K562 (cell line): ENCODE results near the gene SLC2A4. TPM values are rescaled to one million over a fixed set of nuclear protein-coding genes. Genes with fewer than 3 reads are reported as not detected.
A peak's percentile ranks its signal among the peaks of the same experiment; 100 is the strongest.

ENCODE experiments used
- ATAC-seq: fragments of 200-7000 bp; cut with Tn5 transposase; 3 replicates; pipeline ENCODE4 v1.9.1; 2020; ENCODE audit warnings: moderate library complexity
- BruUV-seq: library from RNA; stranded (reverse); fragments of 400-500 nt; replicated peaks from 2 replicates; lab custom pipeline; 2021; lab: Mats Ljungman, UMichigan
- CTCF ChIA-PET: fragments of 300-600 bp; formaldehyde crosslinking; extraction: SDS; loops from one replicate; lab custom pipeline; 2021; ENCODE audit warnings: low intra/inter-chr PET ratio; lab: Yijun Ruan, JAX
- POLR2A ChIA-PET: fragments of 300-600, 350-650 bp; sonication (Branson Sonifier 250); formaldehyde crosslinking; extraction: SDS; loops from one replicate; lab custom pipeline; 2021; ENCODE audit warnings: antibody characterized with exemption, inconsistent platforms; lab: Yijun Ruan, JAX
- DNase-seq, 4 experiments: peaks; one replicate each; pipeline versions ENCODE4 v3.0.0 to v3.0.0-alpha.2; 2011 to 2018; ENCODE audit warnings: low spot score in 3 of 4, mixed read lengths in 3 of 4; ENCODE audit errors: extremely low read depth in 1 of 4
- FAIRE-seq: peaks from 2 replicates; lab custom pipeline; 2011; peaks lifted over from hg19 to GRCh38; lab: Jason Lieb, UNC
- H2AFZ ChIP-seq: 2 replicates; pipeline ENCODE4 v1.6.0; 2011; ENCODE audit warnings: low read depth, low read length, control low read depth, inconsistent platforms
- H3K27ac ChIP-seq: fragments of 200-600 bp; 3 replicates; pipeline ENCODE4 v1.8.0; 2011; ENCODE audit warnings: low read depth, mild to moderate bottlenecking, control low read depth, inconsistent platforms, low read length, moderate library complexity, mixed read lengths; ENCODE audit errors: extremely low read depth
- H3K27me3 ChIP-seq, 2 experiments: fragments of 300-600 bp in 1 of 2; 2 replicates in 1 of 2; 3 replicates in 1 of 2; pipeline versions ENCODE4 v1.6.0 to v1.8.0; 2011; ENCODE audit warnings: inconsistent platforms in 2 of 2, low read length in 2 of 2, mild to moderate bottlenecking in 1 of 2, mixed read lengths in 1 of 2, moderate library complexity in 1 of 2; ENCODE audit not compliant: control insufficient read depth in 2 of 2, insufficient read depth in 2 of 2
- H3K36me3 ChIP-seq: fragments of 300-600 bp; 3 replicates; pipeline ENCODE4 v1.8.0; 2011; ENCODE audit warnings: mild to moderate bottlenecking, low read length, inconsistent platforms; ENCODE audit not compliant: control insufficient read depth, insufficient read depth
- H3K4me1 ChIP-seq, 2 experiments: fragments of 200-600 bp in 1 of 2; replicated peaks in 1 of 2; 2 replicates in 1 of 2; 3 replicates in 1 of 2; pipeline versions ENCODE4 v1.5.1 to v1.8.0; 2011; ENCODE audit warnings: inconsistent platforms in 2 of 2, low read length in 2 of 2, mild to moderate bottlenecking in 1 of 2, mixed read lengths in 1 of 2, moderate library complexity in 1 of 2; ENCODE audit not compliant: control insufficient read depth in 2 of 2, insufficient read depth in 2 of 2
- H3K4me2 ChIP-seq: 2 replicates; pipeline ENCODE4 v1.6.1; 2011; ENCODE audit warnings: low read length, control low read depth, inconsistent platforms, mixed read lengths; ENCODE audit not compliant: insufficient read depth
- H3K4me3 ChIP-seq: fragments of 200-600 bp; sonication (generic), shearing (Covaris generic); 2 replicates; pipeline ENCODE4 v1.5.1; 2016; ENCODE audit warnings: control low read depth, inconsistent platforms
- H3K79me2 ChIP-seq: fragments of 200-600 bp; 3 replicates; pipeline ENCODE4 v1.8.0; 2011; ENCODE audit warnings: low read length, inconsistent platforms; ENCODE audit not compliant: control insufficient read depth, insufficient read depth
- H3K9ac ChIP-seq, 2 experiments: 2 replicates each; pipeline versions ENCODE4 v1.6.0 to v1.6.1; 2011; ENCODE audit warnings: low read depth in 2 of 2, low read length in 2 of 2, control low read depth in 1 of 2, inconsistent platforms in 1 of 2, mild to moderate bottlenecking in 1 of 2, mixed read lengths in 1 of 2; ENCODE audit not compliant: insufficient read depth in 1 of 2
- H3K9me1 ChIP-seq: one replicate; pipeline ENCODE4 v1.6.0; 2011; ENCODE audit warnings: inconsistent platforms, mild to moderate bottlenecking, low read length, moderate library complexity; ENCODE audit not compliant: control insufficient read depth, insufficient read depth
- H3K9me3 ChIP-seq: replicated peaks from 2 replicates; pipeline ENCODE4 v1.5.1; 2011; ENCODE audit warnings: low read depth, low read length, inconsistent platforms; ENCODE audit not compliant: control insufficient read depth, insufficient read depth
- H4K20me1 ChIP-seq: replicated peaks from 2 replicates; pipeline ENCODE4 v1.6.1; 2011; ENCODE audit warnings: low read length, inconsistent platforms, mixed read lengths; ENCODE audit not compliant: control insufficient read depth, insufficient read depth
- ATF1 ChIP-seq, 2 experiments: fragments of 450-650 bp in 1 of 2; IDR thresholded peaks; 2 replicates each; pipeline ENCODE4 v1.6.1; 2016; ENCODE audit warnings: missing compliant biosample characterization in 1 of 2, missing genetic modification characterization in 1 of 2
- ESRRB ChIP-seq: fragments of 250-450 bp; sonication (Bioruptor Pico); IDR thresholded peaks from 2 replicates; pipeline ENCODE4 v1.5.0; 2020; ENCODE audit warnings: mild to moderate bottlenecking, moderate library complexity, borderline replicate concordance
- HDAC6 ChIP-seq: IDR thresholded peaks from 2 replicates; pipeline ENCODE4 v1.6.1; 2012; ENCODE audit warnings: low read depth, mild to moderate bottlenecking, control low read depth, inconsistent platforms, low read length, moderate library complexity
- JUND ChIP-seq, 2 experiments: IDR thresholded peaks; 2 replicates in 1 of 2; 3 replicates in 1 of 2; pipeline ENCODE4 v1.6.1; 2011; ENCODE audit warnings: borderline replicate concordance in 2 of 2, low read depth in 2 of 2, low read length in 2 of 2, improper control_type of control experiment in 1 of 2, missing biosample characterization in 1 of 2, missing genetic modification characterization in 1 of 2, missing genetic modification reagents in 1 of 2
- KDM2B ChIP-seq: fragments of 250-450 bp; sonication (Bioruptor Pico); IDR thresholded peaks from 2 replicates; pipeline ENCODE4 v1.8.0; 2021; ENCODE audit warnings: mild to moderate bottlenecking, moderate library complexity
- MAFK ChIP-seq: IDR thresholded peaks from 2 replicates; pipeline ENCODE4 v1.6.1; 2011; ENCODE audit warnings: low read length, improper control_type of control experiment
- MCM5 ChIP-seq: fragments of 450-650 bp; IDR thresholded peaks from 2 replicates; pipeline ENCODE4 v1.6.1; 2016; ENCODE audit warnings: low read depth
- NR3C1 ChIP-seq: sonication (generic); formaldehyde crosslinking; IDR thresholded peaks from 2 replicates; pipeline ENCODE4 v1.8.1; 2022; ENCODE audit warnings: missing genetic modification reagents
- SMARCE1 ChIP-seq: fragments of 450-650 bp; IDR thresholded peaks from 2 replicates; pipeline ENCODE4 v1.7.1; 2016; ENCODE audit warnings: mild to moderate bottlenecking
- TCFL5 ChIP-seq: fragments of 250-450 bp; sonication (Bioruptor Pico); conservative IDR thresholded peaks from 2 replicates; pipeline ENCODE4 v1.6.1; 2021; ENCODE audit warnings: mild to moderate bottlenecking, moderate library complexity, matching md5 sums
- THRAP3 ChIP-seq: fragments of 450-650 bp; IDR thresholded peaks from 2 replicates; pipeline ENCODE4 v1.6.1; 2016; ENCODE audit warnings: mild to moderate bottlenecking, inconsistent platforms, borderline replicate concordance
- ZFP30 ChIP-seq: fragments of 250-450 bp; sonication (Bioruptor Pico); IDR thresholded peaks from 2 replicates; pipeline ENCODE4 v1.8.0; 2022; ENCODE audit warnings: moderate library complexity, mild to moderate bottlenecking, inconsistent platforms, borderline replicate concordance
- ZNF609 ChIP-seq: sonication (generic); formaldehyde crosslinking; IDR thresholded peaks from 2 replicates; pipeline ENCODE4 v1.8.1; 2023; ENCODE audit warnings: missing genetic modification reagents, mild to moderate bottlenecking, borderline replicate concordance
- WGBS: fragments of 100-300 bp; shearing (Covaris generic); methylation state at CpG from one replicate; pipeline ENCODE4 v1.1.6; 2016; ENCODE audit warnings: low coverage, mixed read lengths; ENCODE audit not compliant: insufficient coverage; ENCODE audit errors: missing lambda C conversion rate; 5-methylcytosine and 5-hydroxymethylcytosine counted together
- in situ Hi-C: fragments of 300-500 bp; cut with MboI; formaldehyde crosslinking; loops from 4 replicates; pipeline ENCODE4 v1.15.0; 2018; ENCODE audit warnings: inconsistent platforms, mixed read lengths
- intact Hi-C: fragments of 100-400 bp; cut with micrococcal nuclease; formaldehyde crosslinking; loops from 2 replicates; pipeline ENCODE4 v1.14.2; 2022
- polyA plus RNA-seq, 8 experiments: library from polyadenylated mRNA; depleted of rRNA in 4 of 8; stranded (reverse) in 5 of 8; unstranded in 3 of 8; fragments of >200 nt; fragmentation: Nextera tagmentation in 2 of 8; fragmentation: Illumina TruSeq in 1 of 8; extraction: Ambion mirVana in 2 of 8; extraction: Trizol in 1 of 8; gene quantifications; 2 replicates each; pipeline versions ENCODE4 v1.2.1 to v1.2.3, GENCODE V29; 2011 to 2014; ENCODE audit warnings: inconsistent platforms in 1 of 8, missing spikeins in 1 of 8
- total RNA-seq, 7 experiments: library from RNA; depleted of rRNA in 6 of 7; stranded (reverse); fragments of >200 nt in 6 of 7; fragmentation: Illumina TruSeq in 2 of 7; extraction: Trizol in 2 of 7; gene quantifications; 2 replicates each; pipeline versions ENCODE4 v1.2.1 to v1.2.3, GENCODE V29; 2011 to 2021; ENCODE audit warnings: low replicate concordance in 1 of 7

Gene SLC2A4
- total and polyA plus RNA-seq, 9 of the 15 experiments (the other 6 are each of a cell fraction or from before 2014, with no cell fraction given) = 0.74 to 3.5 (median 1.6) TPM

- TF ChIP-seq KDM2B = no peak
- no peak for TF ChIP-seq THRAP3
- no peak for TF ChIP-seq MCM5
- TF ChIP-seq ESRRB (CRISPR knock-in tag) = no peak
- no peak; the same call in 1 of the 2 replicates for TF ChIP-seq JUND (IDR thresholded peaks at IDR 0.05; ENCODE audit: borderline replicate concordance, low read depth, low read length)
- TF ChIP-seq JUND (tag; IDR thresholded peaks at IDR 0.05; ENCODE audit: borderline replicate concordance, low read depth, low read length) = no peak
- TF ChIP-seq MAFK = no peak
These were observed 29.8 kb upstream of the SLC2A4 start, which contains the start of gene CTDNEP1 (continued) for GRCh38 chr17:7251661-7252175.

- no peaks in the 10 kb centered on the region for H3K9me3 ChIP-seq
- FAIRE-seq (no peak), ATAC-seq (peak; percentile 82), DNase-seq (peak; percentile 69 to 93 (median 84))
- H3K9ac ChIP-seq = peak within 1 kb of the TSS; percentile 97 to 98
- H3K79me2 ChIP-seq = peaks cover 57% of the 10 kb centered on the region
- peaks cover 13 to 19% of the 10 kb centered on the region in 2 experiments; a peak in 4 of 5 replicates for H3K4me1 ChIP-seq
- in situ Hi-C loops = no loop called here
- BruUV-seq = TSS peak; percentile 69
- intact Hi-C loops = loop anchor here (2.0 kb wide), 1 partner anchor 14 kb away; the partner anchor contains the start of gene PHF23
- H3K4me3 ChIP-seq = peak within 1 kb of the TSS; percentile 95
- peak within 1 kb of the TSS; percentile 96 for H2AFZ ChIP-seq
- H3K9me1 ChIP-seq = no peaks in the 10 kb centered on the region
- H3K4me2 ChIP-seq = peak within 1 kb of the TSS; percentile 98
- H3K36me3 ChIP-seq = peaks cover 49% of the 10 kb centered on the region
- CTCF ChIA-PET = interaction anchor here (0.6 kb wide), 1 partner anchor 55 kb away, joined by 3 read pairs; the partner anchor contains the start of gene EIF5A
- WGBS = 0% methylated on average over 25 of the region's 55 CpGs
- POLR2A ChIA-PET = interaction anchor here (0.9 to 1.7 kb wide), 3 partner anchors 11 to 14 kb away, joined by 3 to 16 read pairs (median 3); partner anchors contain the start of genes GABARAP and PHF23
- no peaks in the 10 kb centered on the region for H4K20me1 ChIP-seq
- H3K27me3 ChIP-seq = no peaks in the 10 kb centered on the region
- peak within 1 kb of the TSS; percentile 96 for H3K27ac ChIP-seq
- 0 out of 2 replicates have a peak, but pooled peaks have one; percentile 55 for TF ChIP-seq ZNF609
- TF ChIP-seq TCFL5 (CRISPR knock-in tag) = no peak
- no peak for TF ChIP-seq HDAC6
- TF ChIP-seq NR3C1 (CRISPR knock-in tag) = no peak
- no peak for TF ChIP-seq ZFP30 (CRISPR knock-in tag)
- TF ChIP-seq SMARCE1 = no peak; the same call in 1 of the 2 replicates
- TF ChIP-seq ATF1 (CRISPR knock-in tag; IDR thresholded peaks at IDR 0.05) = peak; percentile 87
- TF ChIP-seq ATF1 (tag; IDR thresholded peaks at IDR 0.05) = peak; percentile 99
These were observed 29.1 kb upstream of the SLC2A4 start, which contains the start of gene ELP5 for GRCh38 chr17:7252176-7253043. Gene ELP5 (plus strand): TSS chr17:7252215. CDS start chr17:7252551, 336 bp downstream.
